SK-N-SH (cell line): ENCODE results near the gene TLE6. TPM values are rescaled to one million over a fixed set of nuclear protein-coding genes. Genes with fewer than 3 reads are reported as not detected.

ENCODE experiments used
- CTCF ChIA-PET: fragments of 300-600, 350-600 bp; formaldehyde crosslinking; extraction: SDS; loops from one replicate; lab custom pipeline; 2021; lab: Yijun Ruan, JAX
- POLR2A ChIA-PET: fragments of 350-600 bp; sonication (Branson Sonifier 250); formaldehyde crosslinking; extraction: SDS; loops from one replicate; lab custom pipeline; 2020; ENCODE audit warnings: antibody characterized with exemption, inconsistent platforms; lab: Yijun Ruan, JAX
- DNase-seq: peaks from one replicate; pipeline ENCODE4 v3.0.0; 2012
- H2AFZ ChIP-seq: fragments of 200-600 bp; sonication (generic); 2 replicates; pipeline ENCODE4 v1.8.1; 2016; ENCODE audit warnings: antibody characterized with exemption, mild to moderate bottlenecking, low read depth
- H3F3A ChIP-seq: fragments of 200-600 bp; sonication (generic); replicated peaks from 2 replicates; pipeline ENCODE3; 2016; ENCODE audit warnings: antibody characterized with exemption, mild to moderate bottlenecking; ENCODE audit not compliant: insufficient read depth
- H3K27ac ChIP-seq, 2 experiments: fragments of 200-500 bp in 1 of 2; fragments of 200-600 bp in 1 of 2; sonication (Bioruptor generic) in 1 of 2; sonication (generic), shearing (Covaris generic) in 1 of 2; 2 replicates each; pipeline versions ENCODE4 v1.5.1 to v1.6.1; 2014 to 2016; ENCODE audit warnings: low read depth in 2 of 2, inconsistent platforms in 1 of 2, low read length in 1 of 2, mild to moderate bottlenecking in 1 of 2, mixed read lengths in 1 of 2
- H3K27me3 ChIP-seq: fragments of 200-600 bp; sonication (generic), shearing (Covaris generic); 2 replicates; pipeline ENCODE4 v1.6.1; 2016; ENCODE audit warnings: mixed run types; ENCODE audit not compliant: insufficient read depth
- H3K36me3 ChIP-seq, 2 experiments: fragments of 200-500 bp in 1 of 2; fragments of 200-600 bp in 1 of 2; sonication (Bioruptor generic) in 1 of 2; sonication (generic) in 1 of 2; replicated peaks in 1 of 2; 2 replicates each; pipeline versions ENCODE3 to v1.5.1; 2014 to 2016; ENCODE audit warnings: low read length in 1 of 2, mild to moderate bottlenecking in 1 of 2; ENCODE audit not compliant: insufficient read depth in 2 of 2, control insufficient read depth in 1 of 2
- H3K4me1 ChIP-seq, 2 experiments: fragments of 200-500 bp in 1 of 2; fragments of 200-600 bp in 1 of 2; sonication (Bioruptor generic) in 1 of 2; sonication (generic), shearing (Covaris generic) in 1 of 2; 2 replicates each; pipeline versions ENCODE4 v1.5.1 to v1.6.1; 2014 to 2016; ENCODE audit warnings: low read depth in 1 of 2, low read length in 1 of 2, mixed run types in 1 of 2; ENCODE audit not compliant: insufficient read depth in 2 of 2, control insufficient read depth in 1 of 2
- H3K4me2 ChIP-seq: fragments of 200-600 bp; sonication (generic), shearing (Covaris generic); 2 replicates; pipeline ENCODE4 v1.6.1; 2017; ENCODE audit warnings: mixed run types
- H3K4me3 ChIP-seq, 2 experiments: fragments of 200-500 bp in 1 of 2; fragments of 200-600 bp in 1 of 2; sonication (Bioruptor generic) in 1 of 2; sonication (generic), shearing (Covaris generic) in 1 of 2; 2 replicates each; pipeline versions ENCODE4 v1.5.1 to v1.8.1; 2014 to 2016; ENCODE audit warnings: low read depth in 2 of 2, inconsistent platforms in 1 of 2, low read length in 1 of 2, mild to moderate bottlenecking in 1 of 2, mixed read lengths in 1 of 2, moderate library complexity in 1 of 2
- H3K79me2 ChIP-seq: fragments of 200-600 bp; sonication (generic); 2 replicates; pipeline ENCODE4 v1.8.1; 2017; ENCODE audit warnings: mild to moderate bottlenecking; ENCODE audit not compliant: insufficient read depth
- H3K9ac ChIP-seq: fragments of 200-600 bp; sonication (generic); 2 replicates; pipeline ENCODE4 v1.6.1; 2017; ENCODE audit warnings: mixed run types
- H3K9me2 ChIP-seq: fragments of 200-600 bp; sonication (generic); 2 replicates; pipeline ENCODE4 v1.6.1; 2017; ENCODE audit warnings: mixed run types
- H3K9me3 ChIP-seq: fragments of 200-600 bp; sonication (generic); 2 replicates; pipeline ENCODE4 v1.6.1; 2017; ENCODE audit warnings: mixed run types, mild to moderate bottlenecking, moderate library complexity
- H4K20me1 ChIP-seq: fragments of 200-600 bp; sonication (generic); 2 replicates; pipeline ENCODE4 v1.6.1; 2017; ENCODE audit warnings: mild to moderate bottlenecking, mixed run types; ENCODE audit not compliant: insufficient read depth
- CHD2 ChIP-seq: fragments of 150-350 bp; IDR thresholded peaks from 2 replicates; pipeline ENCODE4 v1.6.1; 2018; ENCODE audit warnings: low read length; ENCODE audit not compliant: partially characterized antibody
- EP300 ChIP-seq, 2 experiments: IDR thresholded peaks; 2 replicates each; pipeline versions ENCODE4 v1.4.0 to v1.6.1; 2012; ENCODE audit warnings: borderline replicate concordance in 1 of 2, low read depth in 1 of 2, low read length in 1 of 2
- FOXJ3 ChIP-seq: sonication (generic); formaldehyde crosslinking; IDR thresholded peaks from 2 replicates; pipeline ENCODE4 v1.5.1; 2020; ENCODE audit warnings: mild to moderate bottlenecking, missing genetic modification reagents
- GATA2 ChIP-seq: sonication (generic); formaldehyde crosslinking; IDR thresholded peaks from 2 replicates; pipeline ENCODE4 v1.5.0; 2020; ENCODE audit warnings: mild to moderate bottlenecking, missing genetic modification reagents
- MXI1 ChIP-seq: IDR thresholded peaks from 2 replicates; pipeline ENCODE4 v1.6.1; 2012; ENCODE audit warnings: mild to moderate bottlenecking, low read depth, low read length, improper control_type of control experiment
- RAD21 ChIP-seq: IDR thresholded peaks from 2 replicates; pipeline ENCODE4 v1.6.1; 2012; ENCODE audit warnings: mild to moderate bottlenecking, low read length
- RCOR1 ChIP-seq: fragments of 150-350 bp; IDR thresholded peaks from 2 replicates; pipeline ENCODE4 v1.6.1; 2017; ENCODE audit warnings: antibody characterized with exemption, low read length
- REST ChIP-seq: IDR thresholded peaks from 2 replicates; pipeline ENCODE4 v1.6.1; 2012; ENCODE audit warnings: mild to moderate bottlenecking, low read depth, low read length, moderate library complexity
- RFX5 ChIP-seq: IDR thresholded peaks from 2 replicates; pipeline ENCODE4 v1.6.1; 2012; ENCODE audit warnings: mild to moderate bottlenecking, improper control_type of control experiment, low read length
- RXRA ChIP-seq: IDR thresholded peaks from 2 replicates; pipeline ENCODE4 v1.4.0; 2012; ENCODE audit warnings: low read depth, mild to moderate bottlenecking, borderline replicate concordance
- SMC3 ChIP-seq: IDR thresholded peaks from 2 replicates; pipeline ENCODE4 v1.6.1; 2012; ENCODE audit warnings: low read depth, low read length, improper control_type of control experiment
- TCF12 ChIP-seq: IDR thresholded peaks from 2 replicates; pipeline ENCODE4 v1.4.0; 2012
- WGBS: methylation state at CpG from one replicate; pipeline ENCODE4 v1.1.6; 2017; ENCODE audit warnings: low lambda C conversion rate; 5-methylcytosine and 5-hydroxymethylcytosine counted together
- polyA plus RNA-seq, 3 experiments: library from polyadenylated mRNA; depleted of rRNA; stranded (reverse); fragments of >200 nt; gene quantifications; 2 replicates each; pipeline ENCODE4 v1.2.3, GENCODE V29; 2012

Gene TLE6
- polyA plus RNA-seq, 1 of the 3 experiments (the other 2 are of a cell fraction) = 3.3 TPM

GRCh38 chr19:2983351-2984214 lies 6.2 kb downstream of the TLE6 start:
- POLR2A ChIA-PET = interaction anchor here (0.6 to 3.5 kb wide), 7 partner anchors 9 to 79 kb away, joined by 3 to 21 read pairs (median 3); partner anchors contain the start of gene TLE5
- 11% methylated on average over 21 of the region's 24 CpGs for WGBS
- DNase-seq = peak; percentile 87

More at GRCh38 chr19:2983351-2984214, 6.2 kb downstream of the TLE6 start:
- H3K9me2 ChIP-seq = no peaks in the 10 kb centered on the region
- peak overlapping the region; percentile 60 to 78 for H3K27ac ChIP-seq
- H3K9ac ChIP-seq = no peak overlapping the region
- peaks cover 13 to 27% of the 10 kb centered on the region in 2 experiments; a peak in 3 of 4 replicates for H3K4me1 ChIP-seq
- H3K4me3 ChIP-seq = peak overlapping the region; percentile 35 to 58
- peaks cover 11% of the 10 kb centered on the region for H3F3A ChIP-seq
- H4K20me1 ChIP-seq = no peaks in the 10 kb centered on the region
- peak overlapping the region; percentile 75 for H3K4me2 ChIP-seq
- H3K9me3 ChIP-seq = no peaks in the 10 kb centered on the region
- CTCF ChIA-PET = interaction anchor here (0.6 to 2.8 kb wide), 8 partner anchors 10 to 1747 kb away, joined by 3 to 8 read pairs (median 4); no protein-coding TSS in a partner anchor
- H3K27me3 ChIP-seq = no peaks in the 10 kb centered on the region
- H3K36me3 ChIP-seq = no peaks in the 10 kb centered on the region
- TF ChIP-seq SMC3 (0 out of 2 replicates have a peak, but pooled peaks have one; percentile 18), RFX5 (peak; percentile 64; the same call in 1 of the 2 replicates), FOXJ3 (CRISPR knock-in tag) (peak; percentile 51; the same call in 1 of the 2 replicates), RAD21 (peak; percentile 37), EP300 (IDR thresholded peaks at IDR 0.05; ENCODE audit: borderline replicate concordance in 1 of 2, low read depth in 1 of 2, low read length in 1 of 2) (peak in 1 of 2 experiments; percentile 77; a peak in 2 of 4 replicates), RCOR1 (peak; percentile 42; the same call in 1 of the 2 replicates), MXI1 (peak; percentile 63; the same call in 1 of the 2 replicates), TCF12 (peak; percentile 19), REST (no peak), CHD2 (peak; percentile 67), RXRA (no peak), GATA2 (no peak; the same call in 1 of the 2 replicates)
- TF ChIP-seq, all 33 proteins: peak for 9
- peak overlapping the region; percentile 79; the same call in 1 of the 2 replicates for H2AFZ ChIP-seq
- H3K79me2 ChIP-seq = no peaks in the 10 kb centered on the region
